ENCODE measurements around the gene CNTNAP5. TPM values are rescaled to one million over a fixed set of nuclear protein-coding genes. Genes with fewer than 3 reads are reported as not detected.

Gene CNTNAP5
- total RNA-seq, 1 experiment from 2014 or later: 0.48 TPM

DNA sequence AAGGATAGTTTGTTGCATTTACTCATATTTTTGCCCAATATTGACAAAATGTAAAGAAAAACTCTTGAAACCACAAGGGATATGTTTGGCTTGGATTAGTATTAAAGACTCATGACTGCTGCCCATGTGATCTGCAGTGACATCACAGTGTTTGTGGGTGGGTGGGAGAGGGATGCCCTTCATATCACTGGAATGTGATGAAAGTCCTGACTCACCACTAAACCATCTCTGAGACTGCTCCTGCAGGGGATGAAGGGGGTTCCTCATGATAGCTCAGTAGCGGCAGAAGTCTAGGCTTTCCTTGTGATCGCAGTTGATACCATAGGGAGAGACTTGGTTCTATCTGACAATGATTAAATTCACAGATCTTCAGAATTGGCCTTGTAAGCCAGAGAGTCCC, 451.2 kb downstream of the CNTNAP5 start:
- Histone ChIP-seq H2BK12ac (ENCODE audit: insufficient read length, low read depth, low read length) (no peak overlapping the region), H2BK15ac (ENCODE audit: low read depth, low read length) (no peak overlapping the region), H3K4me1 (ENCODE audit: insufficient read depth, low read length) (no peaks in the 10 kb centered on the region), H3K4me2 (ENCODE audit: insufficient read depth, insufficient read length, low read length) (no peak overlapping the region), H2AK5ac (ENCODE audit: insufficient read length, low read length) (no peak overlapping the region), H3K56ac (ENCODE audit: insufficient read length, low read depth, low read length) (no peak overlapping the region), H3K79me1 (ENCODE audit: insufficient read depth, low read depth, low read length, poor library complexity, severe bottlenecking) (no peaks in the 10 kb centered on the region), H2BK20ac (ENCODE audit: low read depth, low read length, poor library complexity, severe bottlenecking) (no peak overlapping the region), H3K27me3 (ENCODE audit: insufficient read depth, low read length) (no peaks in the 10 kb centered on the region), H4K91ac (ENCODE audit: insufficient read length, low read depth, low read length) (no peak overlapping the region), H3K4ac (ENCODE audit: low read depth, low read length) (no peak overlapping the region), H2BK5ac (ENCODE audit: insufficient read length, low read length) (no peak overlapping the region), H3K23me2 (ENCODE audit: insufficient read length, low read depth, low read length, poor library complexity, severe bottlenecking) (no peaks in the 10 kb centered on the region), H3K23ac (ENCODE audit: insufficient read length, low read depth, low read length) (no peak overlapping the region), H3K18ac (ENCODE audit: insufficient read length, low read depth, low read length) (no peak overlapping the region), H3T11ph (ENCODE audit: low read length) (no peak overlapping the region), H3K9me3 (ENCODE audit: control insufficient read depth, low read depth, low read length) (no peaks in the 10 kb centered on the region), H4K20me1 (ENCODE audit: control insufficient read depth, insufficient read depth, insufficient read length) (no peaks in the 10 kb centered on the region), H3K9ac (ENCODE audit: extremely low read depth, insufficient read length, low read length) (no peak overlapping the region), H4K5ac (ENCODE audit: insufficient read length, low read depth, low read length) (no peak overlapping the region), H3K14ac (ENCODE audit: insufficient read depth, low read length) (no peak overlapping the region), H2AFZ (ENCODE audit: low read length) (no peak overlapping the region), H4K8ac (replicated peaks; ENCODE audit: insufficient read length, low read depth, low read length) (no peak overlapping the region), H3K27ac (ENCODE audit: insufficient read length, low read depth, low read length) (no peak overlapping the region), H3K79me2 (ENCODE audit: insufficient read depth, low read length) (no peaks in the 10 kb centered on the region), H2BK120ac (ENCODE audit: low read depth, low read length, poor library complexity, severe bottlenecking) (no peak overlapping the region)
- no peaks in the 10 kb centered on the region for H3K9me3 Mint-ChIP-seq
- no peak overlapping the region for H3K4me3 Mint-ChIP-seq
- H3K27me3 Mint-ChIP-seq (ENCODE audit: low read depth): no peaks in the 10 kb centered on the region
- H3K27ac Mint-ChIP-seq: no peak overlapping the region
- TF ChIP-seq CTCF (conservative IDR thresholded peaks at IDR 0.05): no peak
- DNase-seq: no peak
- H3K36me3 Mint-ChIP-seq (ENCODE audit: insufficient read depth in 1 of 3, low read depth in 3 of 3): no peaks in the 10 kb centered on the region
- WGBS (ENCODE audit: extremely low coverage, insufficient read length, low lambda C conversion rate): no CpG with 5 or more reads among the region's 2 CpGs
- peaks cover 3 to 6% of the 10 kb centered on the region in 2 experiments; a peak in 1 of 4 replicates for H3K4me1 Mint-ChIP-seq
